ENCODE results near the gene MAP2K5. TPM values are rescaled to one million over a fixed set of nuclear protein-coding genes. Genes with fewer than 3 reads are reported as not detected.

MAP2K5 gene
- total RNA-seq, 1 experiment from 2014 or later, result 15.0 TPM

DNA sequence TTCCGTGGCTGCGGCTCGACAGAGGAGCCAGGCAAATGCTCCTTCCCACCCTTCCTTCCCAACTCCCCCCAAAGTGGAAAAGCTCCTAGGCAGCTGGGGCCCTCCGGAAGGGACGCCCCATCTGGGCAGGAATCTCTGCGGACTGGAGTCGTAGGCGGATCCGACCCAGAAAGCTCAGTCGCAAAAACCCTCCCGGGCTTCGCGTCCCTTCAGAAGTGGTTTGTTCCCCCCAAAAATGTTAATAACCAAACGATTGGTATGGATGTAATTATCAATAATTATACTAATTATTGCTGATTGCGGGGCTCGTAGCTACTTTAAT is 293.6 kb downstream of the MAP2K5 start:
- H3T11ph ChIP-seq (ENCODE audit: low read length), result no peak overlapping the region
- no peak overlapping the region for H2BK120ac ChIP-seq (ENCODE audit: low read depth, low read length, poor library complexity, severe bottlenecking)
- no peak overlapping the region for H3K27ac ChIP-seq (ENCODE audit: insufficient read length, low read depth, low read length)
- H2BK5ac ChIP-seq (ENCODE audit: insufficient read length, low read length), result no peak overlapping the region
- no peaks in the 10 kb centered on the region for H3K79me1 ChIP-seq (ENCODE audit: insufficient read depth, low read depth, low read length, poor library complexity, severe bottlenecking)
- WGBS (ENCODE audit: extremely low coverage, insufficient read length, low lambda C conversion rate), result no CpG with 5 or more reads among the region's 16 CpGs
- peaks cover 87% of the 10 kb centered on the region for H3K27me3 Mint-ChIP-seq (ENCODE audit: low read depth)
- no peak overlapping the region for H2BK15ac ChIP-seq (ENCODE audit: low read depth, low read length)
- H2BK12ac ChIP-seq (ENCODE audit: insufficient read length, low read depth, low read length), result no peak overlapping the region
- H3K27ac Mint-ChIP-seq, result no peak overlapping the region
- peaks cover 3% of the 10 kb centered on the region; the same call in 1 of the 2 replicates for H3K4me1 ChIP-seq (ENCODE audit: insufficient read depth, low read length)
- H3K9me3 Mint-ChIP-seq, result peaks cover 4% of the 10 kb centered on the region in 2 experiments; a peak in 4 of 5 replicates
- H2BK20ac ChIP-seq (ENCODE audit: low read depth, low read length, poor library complexity, severe bottlenecking), result no peak overlapping the region
- no peak overlapping the region for H3K9ac ChIP-seq (ENCODE audit: extremely low read depth, insufficient read length, low read length)
- H3K23ac ChIP-seq (ENCODE audit: insufficient read length, low read depth, low read length), result no peak overlapping the region
- H4K91ac ChIP-seq (ENCODE audit: insufficient read length, low read depth, low read length), result no peak overlapping the region
- no peaks in the 10 kb centered on the region for H3K36me3 Mint-ChIP-seq (ENCODE audit: insufficient read depth in 1 of 3, low read depth in 3 of 3)
- no peaks in the 10 kb centered on the region for H3K9me3 ChIP-seq (ENCODE audit: control insufficient read depth, low read depth, low read length)
- peaks cover 66% of the 10 kb centered on the region for H3K27me3 ChIP-seq (ENCODE audit: insufficient read depth, low read length)
- DNase-seq, result no peak
- H2AFZ ChIP-seq (ENCODE audit: low read length), result no peak overlapping the region
- no peak overlapping the region for H4K8ac ChIP-seq (replicated peaks; ENCODE audit: insufficient read length, low read depth, low read length)
- no peak overlapping the region for H2AK5ac ChIP-seq (ENCODE audit: insufficient read length, low read length)
- H3K14ac ChIP-seq (ENCODE audit: insufficient read depth, low read length), result 0 out of 2 replicates have a peak overlapping the region, but pooled peaks have one; percentile 17
- no peaks in the 10 kb centered on the region for H4K20me1 ChIP-seq (ENCODE audit: control insufficient read depth, insufficient read depth, insufficient read length)
- H3K23me2 ChIP-seq (ENCODE audit: insufficient read length, low read depth, low read length, poor library complexity, severe bottlenecking), result peaks cover 24% of the 10 kb centered on the region
- no peak overlapping the region for H3K56ac ChIP-seq (ENCODE audit: insufficient read length, low read depth, low read length)
- H3K18ac ChIP-seq (ENCODE audit: insufficient read length, low read depth, low read length), result no peak overlapping the region
- TF ChIP-seq, protein P1, sequence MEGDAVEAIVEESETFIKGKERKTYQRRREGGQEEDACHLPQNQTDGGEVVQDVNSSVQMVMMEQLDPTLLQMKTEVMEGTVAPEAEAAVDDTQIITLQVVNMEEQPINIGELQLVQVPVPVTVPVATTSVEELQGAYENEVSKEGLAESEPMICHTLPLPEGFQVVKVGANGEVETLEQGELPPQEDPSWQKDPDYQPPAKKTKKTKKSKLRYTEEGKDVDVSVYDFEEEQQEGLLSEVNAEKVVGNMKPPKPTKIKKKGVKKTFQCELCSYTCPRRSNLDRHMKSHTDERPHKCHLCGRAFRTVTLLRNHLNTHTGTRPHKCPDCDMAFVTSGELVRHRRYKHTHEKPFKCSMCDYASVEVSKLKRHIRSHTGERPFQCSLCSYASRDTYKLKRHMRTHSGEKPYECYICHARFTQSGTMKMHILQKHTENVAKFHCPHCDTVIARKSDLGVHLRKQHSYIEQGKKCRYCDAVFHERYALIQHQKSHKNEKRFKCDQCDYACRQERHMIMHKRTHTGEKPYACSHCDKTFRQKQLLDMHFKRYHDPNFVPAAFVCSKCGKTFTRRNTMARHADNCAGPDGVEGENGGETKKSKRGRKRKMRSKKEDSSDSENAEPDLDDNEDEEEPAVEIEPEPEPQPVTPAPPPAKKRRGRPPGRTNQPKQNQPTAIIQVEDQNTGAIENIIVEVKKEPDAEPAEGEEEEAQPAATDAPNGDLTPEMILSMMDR (conservative IDR thresholded peaks at IDR 0.05), result no peak
- H3K79me2 ChIP-seq (ENCODE audit: insufficient read depth, low read length), result no peaks in the 10 kb centered on the region
- H3K4ac ChIP-seq (ENCODE audit: low read depth, low read length), result no peak overlapping the region
- H4K5ac ChIP-seq (ENCODE audit: insufficient read length, low read depth, low read length), result no peak overlapping the region
- peak overlapping the region; percentile 52 to 75 for H3K4me3 Mint-ChIP-seq
- peak overlapping the region; percentile 77 for H3K4me2 ChIP-seq (ENCODE audit: insufficient read depth, insufficient read length, low read length)
- peaks cover 41 to 46% of the 10 kb centered on the region in 2 experiments for H3K4me1 Mint-ChIP-seq
